Cerebellar nuclear complex (tissue), 1 donor: ENCODE data around the gene BEND5.

Experiments used
- DNase-seq, 2 experiments: peaks; one replicate each; lab custom pipeline; 2025; lab: John Stamatoyannopoulos, UW

The BEND5 gene

DNA sequence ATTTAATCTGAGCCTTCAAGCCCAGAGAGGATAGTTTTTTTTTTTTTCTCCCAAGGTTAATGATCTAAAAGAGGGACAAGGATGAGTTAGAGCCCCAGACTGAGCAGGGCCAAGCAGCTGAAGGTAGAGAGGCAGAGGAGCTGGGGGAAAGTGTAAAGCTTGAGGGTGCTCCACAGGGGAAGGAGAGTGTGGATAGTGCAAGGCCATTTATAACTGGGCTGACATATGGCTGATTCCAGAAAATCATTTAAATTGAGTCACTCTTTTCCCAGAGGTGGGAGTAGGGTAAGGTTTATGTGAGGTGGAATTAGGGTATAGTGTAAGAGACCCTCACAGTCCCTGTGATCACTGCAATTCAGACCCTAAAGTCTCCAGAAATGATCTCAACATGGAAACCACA lies 55.8 kb downstream of the BEND5 start:
- no peak for DNase-seq

DNA sequence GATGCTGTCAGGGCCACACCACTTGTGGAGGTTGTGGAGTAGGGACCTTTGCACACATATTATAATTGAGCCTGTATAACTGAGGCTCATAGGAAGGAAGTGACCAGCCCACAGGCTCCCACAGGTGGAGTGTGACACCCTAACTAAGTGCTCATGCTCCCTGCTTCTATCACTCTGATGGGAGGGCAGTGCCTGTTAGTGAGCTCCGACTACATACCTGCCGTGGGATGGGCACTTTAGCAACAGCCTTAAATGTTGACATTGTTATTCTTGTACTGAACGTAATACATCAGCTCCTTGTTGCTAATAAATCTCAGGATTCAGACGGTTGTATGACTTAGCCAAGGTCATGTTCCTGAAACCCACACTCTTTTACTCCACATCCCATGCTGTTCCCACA lies 58.0 kb downstream of the BEND5 start:
- no peak for DNase-seq

DNA sequence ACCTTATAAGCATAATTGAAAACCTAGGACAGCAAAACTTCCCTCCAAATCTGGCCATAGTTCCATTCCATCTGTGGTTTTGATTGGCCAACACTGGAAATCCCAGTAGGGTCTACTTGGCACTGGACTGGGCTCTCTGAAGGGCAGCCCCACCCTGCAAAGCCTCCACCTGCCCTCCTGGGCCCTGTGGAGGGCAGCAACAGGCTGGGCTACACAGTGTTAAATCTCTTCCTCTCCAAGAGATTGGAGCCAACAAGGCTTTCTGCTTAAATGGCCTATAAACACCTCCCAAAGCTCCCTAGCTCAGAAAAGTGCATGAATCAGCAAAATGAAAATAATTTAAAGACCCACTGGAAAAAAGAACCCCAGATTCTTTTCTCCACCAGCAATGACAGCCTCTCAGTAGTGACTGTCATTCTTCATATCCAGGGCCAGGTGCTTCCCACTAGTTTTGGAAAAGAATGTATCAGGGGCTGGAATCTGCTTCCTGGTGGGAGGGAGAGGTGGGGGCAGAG lies 58.5 kb downstream of the BEND5 start:
- no peak for DNase-seq

DNA sequence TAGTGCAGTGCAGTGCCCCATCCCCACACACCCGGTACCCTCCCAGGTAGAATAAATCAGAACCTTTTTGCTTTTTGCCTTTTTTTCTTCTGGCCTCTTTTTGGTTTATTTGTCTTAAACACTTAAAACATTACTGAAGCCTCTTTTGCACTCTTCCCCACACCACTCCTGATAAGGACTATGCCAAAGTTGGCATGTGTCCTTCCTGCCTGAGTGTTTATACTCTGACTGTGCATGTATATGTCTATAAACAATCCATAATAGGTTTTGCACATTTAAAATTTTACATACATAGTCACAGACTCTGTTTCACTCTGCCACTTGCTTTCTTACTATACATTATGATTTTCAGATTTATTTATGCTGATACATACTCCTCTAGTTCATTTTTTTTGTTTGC lies 59.6 kb downstream of the BEND5 start:
- no peak for DNase-seq

DNA sequence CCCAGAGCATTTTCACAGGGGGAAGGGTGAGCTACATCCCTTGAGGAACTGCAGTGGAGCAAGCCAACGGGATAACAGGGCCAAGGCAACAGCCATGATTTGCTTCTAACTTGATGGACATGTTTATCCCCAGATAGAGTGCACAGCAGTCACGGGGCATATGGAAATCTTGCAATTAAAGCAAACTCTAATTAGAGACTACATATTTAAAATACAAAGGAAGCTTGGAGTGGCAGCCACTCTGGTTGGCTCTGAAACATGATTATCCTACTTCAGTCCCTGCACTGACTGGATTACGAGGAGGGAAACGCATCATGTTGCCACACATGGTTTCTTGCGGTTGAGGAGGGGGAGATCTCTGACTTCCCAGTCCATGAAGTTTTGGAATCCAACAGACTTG lies 60.8 kb downstream of the BEND5 start:
- no peak for DNase-seq

DNA sequence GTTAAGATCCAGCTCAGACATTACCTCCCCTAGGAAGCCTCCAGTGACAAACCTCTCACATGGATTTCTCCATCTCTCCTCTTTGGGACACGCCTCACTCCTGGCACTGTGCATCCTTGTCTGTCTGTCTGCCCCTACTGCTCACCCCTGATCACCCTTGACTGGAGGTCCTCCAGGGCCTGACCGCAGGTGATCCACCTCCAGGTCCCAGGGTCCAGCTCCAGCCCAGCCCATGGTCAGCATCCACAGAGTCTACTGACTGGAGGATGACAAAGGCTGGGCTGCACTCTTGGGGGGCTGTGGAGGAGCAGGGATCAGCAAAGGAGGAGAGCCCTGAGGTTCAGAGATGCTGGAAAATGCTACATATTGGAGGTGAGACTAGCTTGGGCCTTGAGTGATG lies 65.8 kb downstream of the BEND5 start:
- no peak for DNase-seq

DNA sequence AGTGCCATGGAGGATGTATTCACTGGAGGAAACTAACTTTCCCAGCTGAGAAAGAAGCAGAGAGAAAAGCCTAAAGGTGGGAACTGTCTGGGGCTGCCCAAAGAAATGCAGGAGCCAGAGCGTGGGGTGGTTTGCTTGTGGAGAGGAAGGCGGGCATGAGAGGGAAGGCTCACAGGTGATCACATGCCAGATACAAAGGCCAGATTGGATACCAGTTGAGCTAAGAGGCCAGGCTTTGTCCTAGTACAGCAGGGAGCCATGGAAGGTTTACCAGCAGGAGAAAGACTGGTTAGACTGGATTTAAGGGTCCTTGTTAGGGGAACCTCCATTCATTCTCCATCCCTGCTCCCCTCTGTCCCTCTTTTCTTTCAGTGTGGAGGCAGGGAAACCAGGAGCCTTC lies 66.4 kb downstream of the BEND5 start:
- no peak for DNase-seq

DNA sequence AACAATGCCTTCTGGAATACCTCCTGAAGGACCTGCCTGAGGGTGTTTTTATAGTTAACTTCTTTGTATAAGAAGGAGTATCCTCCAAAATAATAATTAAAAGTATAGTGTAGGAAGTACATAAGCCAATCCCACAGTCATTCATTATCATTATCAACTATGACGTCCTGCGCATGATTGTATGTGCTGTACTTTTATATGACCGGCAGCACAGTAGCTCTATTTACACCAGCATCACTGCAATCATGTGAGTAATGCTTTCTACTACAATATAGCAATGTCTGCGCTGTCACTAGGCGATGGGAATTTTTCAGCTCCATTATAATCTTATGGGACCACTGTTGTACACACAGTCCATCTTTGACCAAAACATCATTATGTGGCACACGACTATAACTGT lies 72.0 kb downstream of the BEND5 start:
- no peak for DNase-seq

DNA sequence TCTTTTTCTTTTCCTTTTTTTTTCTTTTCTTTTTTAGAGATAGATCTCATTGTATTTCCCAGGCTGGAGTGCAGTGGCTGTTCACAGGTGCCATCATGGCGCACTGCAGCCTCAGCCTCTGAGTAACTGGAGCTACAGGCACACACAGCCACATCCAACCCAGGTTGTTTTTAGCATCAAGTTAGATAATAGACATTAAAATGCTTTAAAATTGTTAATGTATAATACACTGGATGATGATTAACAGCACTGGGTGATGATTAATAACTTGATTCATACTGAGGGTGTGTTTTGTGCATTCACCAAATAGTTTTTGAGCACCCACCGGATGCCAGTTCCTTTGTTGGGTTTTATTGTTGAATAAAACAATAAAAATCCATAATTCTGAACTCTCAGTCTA lies 75.2 kb downstream of the BEND5 start:
- no peak for DNase-seq

DNA sequence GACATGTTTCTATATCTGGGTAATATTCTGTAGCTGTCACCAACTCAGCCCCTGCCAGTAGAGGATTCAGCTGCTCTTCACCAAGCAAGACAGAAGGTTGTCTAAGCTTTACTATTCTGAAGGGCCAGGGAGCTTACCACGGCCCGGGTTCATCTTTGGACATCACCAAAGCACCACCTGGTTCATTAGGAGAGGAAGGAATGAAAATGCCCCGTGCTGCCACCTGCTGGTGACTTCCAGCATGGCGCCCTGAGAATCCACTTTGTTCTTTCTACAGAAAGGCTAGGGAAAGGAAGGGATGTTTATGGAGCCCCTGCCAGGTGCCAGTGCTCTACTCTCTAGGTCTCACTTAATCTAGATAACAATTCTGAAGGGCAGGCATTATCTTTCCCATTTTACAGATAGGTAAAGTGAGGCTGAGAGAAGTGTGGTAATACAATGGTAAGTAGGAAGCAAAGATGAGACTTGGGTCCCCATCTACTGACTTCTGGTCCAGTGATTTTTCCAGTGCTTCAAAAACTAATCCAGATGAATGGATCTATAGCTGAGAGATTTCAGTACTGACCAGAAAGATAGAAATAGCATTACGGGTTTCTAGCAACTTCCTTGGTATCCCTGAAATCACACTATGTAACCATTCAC lies 79.5 kb downstream of the BEND5 start:
- no peak for DNase-seq

DNA sequence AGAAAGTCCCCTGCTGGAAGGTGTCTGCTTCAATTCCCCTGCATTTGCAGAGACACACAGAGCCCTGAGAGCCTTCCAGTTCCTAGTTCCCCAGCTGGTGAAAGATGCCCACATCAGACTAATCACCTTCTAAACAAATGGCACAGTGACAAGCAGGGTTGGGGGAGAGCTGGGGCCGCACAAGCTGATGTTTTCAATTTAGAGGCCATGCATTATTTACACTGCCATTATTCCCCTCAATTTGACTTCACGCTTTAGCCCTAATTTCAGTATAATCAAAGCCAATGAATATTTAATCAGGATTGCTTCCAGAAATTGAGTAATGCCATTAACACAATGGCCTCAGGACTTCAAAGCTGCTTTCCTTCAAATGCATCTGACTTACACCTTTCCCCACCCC lies 81.5 kb downstream of the BEND5 start:
- DNase-seq = no peak

DNA sequence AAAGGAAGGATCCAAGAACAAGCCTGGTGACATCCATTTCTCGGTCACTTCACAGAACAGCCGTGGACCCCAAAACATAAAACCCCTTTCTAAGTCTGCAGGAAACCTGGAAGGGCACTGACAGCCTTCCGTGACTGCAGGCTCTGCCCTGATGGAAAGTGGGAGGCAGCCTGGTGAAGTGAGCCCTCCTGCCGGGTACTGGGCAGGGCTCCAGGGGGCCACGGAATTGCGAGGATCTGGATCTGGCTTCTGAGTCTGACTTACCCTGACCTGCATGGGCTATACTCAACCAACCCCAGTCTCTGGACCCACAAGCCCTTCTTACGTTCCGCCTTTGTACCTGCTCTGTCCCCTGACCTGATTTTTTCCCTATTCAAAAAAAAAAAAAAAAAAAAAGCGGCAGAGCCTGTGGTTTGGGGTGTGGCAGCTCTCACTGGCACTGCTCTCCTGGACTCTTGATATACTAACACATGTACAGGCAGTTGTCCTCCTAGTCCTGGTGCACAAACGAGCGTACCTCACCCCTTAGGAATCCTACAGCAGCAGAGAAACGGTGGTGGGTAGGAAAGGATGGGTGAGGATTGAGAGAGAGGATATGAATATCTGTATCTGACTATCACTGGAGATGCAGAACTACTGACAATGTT lies 82.9 kb downstream of the BEND5 start:
- DNase-seq = no peak

DNA sequence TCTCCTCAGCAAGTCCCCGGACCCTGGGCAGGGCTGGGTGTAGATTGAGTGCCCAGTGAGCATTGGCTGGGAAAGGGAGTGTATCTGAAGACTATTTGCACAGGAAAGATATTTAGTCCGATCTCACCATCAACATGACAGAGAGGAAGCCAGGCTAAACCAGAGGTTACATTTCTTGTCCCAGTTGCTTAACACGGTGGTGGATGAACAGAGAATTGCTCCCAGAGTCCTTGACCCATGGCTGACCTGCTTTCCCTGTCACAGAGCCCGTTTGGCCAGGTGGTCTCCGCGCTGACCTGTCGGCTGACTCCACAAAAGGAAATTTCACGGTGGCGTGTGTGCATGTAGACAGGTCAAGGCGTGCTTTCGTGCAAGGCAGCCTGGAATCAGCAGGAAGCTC lies 83.5 kb downstream of the BEND5 start:
- DNase-seq = no peak

DNA sequence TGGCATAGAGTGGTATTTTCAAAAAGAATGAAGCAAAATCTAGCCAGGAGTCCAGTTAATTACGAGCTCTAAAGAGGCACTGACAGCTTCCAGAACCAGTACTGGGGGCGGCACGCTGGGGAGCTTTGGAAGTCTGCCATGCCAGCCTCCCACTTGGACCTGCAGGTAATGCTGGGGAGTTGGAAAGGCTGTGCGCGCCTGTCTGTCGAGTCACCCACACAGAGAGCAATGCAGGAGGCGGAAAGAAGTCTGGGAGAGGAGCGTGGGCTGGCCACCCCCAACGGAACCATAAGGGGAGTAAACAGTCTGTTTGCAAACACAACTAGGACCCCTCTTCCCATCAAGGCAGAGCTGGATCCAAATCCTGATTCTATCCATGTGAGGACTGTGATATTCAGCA lies 84.5 kb downstream of the BEND5 start:
- DNase-seq = no peak

DNA sequence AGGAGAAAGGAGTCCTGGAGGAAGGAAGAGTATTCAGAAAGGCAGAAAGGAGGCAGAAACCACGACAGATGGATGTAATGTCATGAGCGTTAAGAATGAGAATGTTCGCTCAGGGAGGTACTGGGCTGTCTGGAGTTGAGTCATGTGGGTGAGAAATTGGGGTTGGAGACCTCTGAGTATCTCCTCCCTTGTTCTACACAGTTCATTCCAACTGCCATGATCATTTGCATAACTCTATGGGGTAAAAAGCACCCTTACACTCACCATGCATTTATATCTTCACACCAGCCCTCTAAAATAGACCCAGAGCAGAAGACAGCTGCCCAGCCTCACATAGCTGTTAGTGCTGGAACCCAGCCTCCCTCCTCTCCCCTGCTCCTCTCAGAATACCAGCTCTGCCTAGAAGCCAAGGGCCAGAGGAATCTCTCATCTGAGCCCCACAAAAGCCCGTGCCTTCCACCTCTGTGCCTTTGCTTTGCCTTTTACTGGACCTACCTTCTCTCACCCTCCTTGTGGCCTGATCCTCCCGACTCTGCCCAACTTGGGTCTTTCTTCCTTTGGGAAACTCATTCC lies 85.2 kb downstream of the BEND5 start:
- no peak for DNase-seq

DNA sequence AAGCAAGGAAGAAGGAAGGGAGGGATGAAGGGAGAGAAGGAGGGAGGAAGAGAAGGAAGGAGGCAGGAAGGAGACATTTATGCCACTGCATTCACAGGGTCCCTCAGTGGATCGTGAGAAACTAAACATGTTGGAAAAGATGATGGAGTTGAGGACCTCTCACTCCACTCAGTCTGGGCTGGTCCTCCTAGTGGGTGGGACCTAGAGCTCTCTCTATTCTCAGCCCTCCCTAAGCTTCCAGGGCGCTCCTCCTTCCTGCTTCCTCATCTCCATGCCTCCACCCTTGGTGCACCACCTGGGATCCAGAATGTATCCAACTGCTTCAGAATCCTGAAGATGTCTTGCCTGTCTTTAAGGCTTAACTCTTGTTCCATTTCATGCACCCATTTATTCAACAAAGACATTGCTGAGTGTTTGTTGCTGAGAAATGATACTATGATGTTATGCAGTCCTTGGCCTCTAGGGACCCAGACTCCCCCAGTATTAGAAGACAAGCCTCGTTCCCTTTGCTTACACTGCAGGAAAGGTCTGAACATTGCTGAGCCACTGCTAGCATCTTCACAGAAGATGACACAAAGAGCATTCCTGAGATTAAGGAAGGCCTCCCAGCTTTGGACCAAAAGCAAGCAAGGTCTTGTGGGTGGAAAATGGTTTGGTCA lies 88.5 kb downstream of the BEND5 start:
- no peak for DNase-seq

DNA sequence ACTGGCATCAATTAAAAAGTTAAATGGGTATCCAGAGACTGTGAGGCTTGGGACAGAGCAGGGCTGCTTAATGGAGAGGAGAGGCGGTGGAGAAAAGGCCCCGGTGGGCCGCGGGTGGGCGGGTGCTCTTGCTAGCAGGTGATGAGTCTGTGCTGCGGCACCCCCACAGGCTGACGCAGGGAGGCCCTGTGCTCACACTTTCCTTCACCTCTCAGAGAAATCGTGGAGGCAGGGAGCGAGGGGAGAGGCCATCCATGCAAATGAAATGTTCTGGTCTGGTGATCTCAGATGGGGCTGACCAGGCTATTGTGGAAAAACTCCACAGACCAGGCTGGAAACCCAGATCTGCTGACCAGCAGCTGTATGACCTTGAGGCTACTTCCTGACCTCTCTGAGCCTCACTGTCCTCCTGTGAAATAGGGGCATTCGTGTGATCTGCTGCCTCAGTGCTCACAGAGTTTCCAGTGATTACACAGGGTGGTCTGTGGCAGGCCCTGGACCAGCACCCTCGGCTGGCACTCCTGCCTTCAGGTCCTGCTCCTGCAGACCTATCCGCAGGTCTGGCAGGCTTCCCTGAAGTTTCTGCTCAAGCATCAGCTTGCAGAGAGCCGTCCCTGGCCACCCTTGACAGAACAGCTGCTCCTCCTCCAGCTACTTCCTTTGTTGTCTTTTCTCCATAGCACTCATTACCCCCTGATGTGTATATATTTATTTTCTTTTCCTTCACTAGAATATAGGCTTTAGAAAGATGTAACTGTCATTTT lies 89.2 kb downstream of the BEND5 start:
- DNase-seq = no peak

DNA sequence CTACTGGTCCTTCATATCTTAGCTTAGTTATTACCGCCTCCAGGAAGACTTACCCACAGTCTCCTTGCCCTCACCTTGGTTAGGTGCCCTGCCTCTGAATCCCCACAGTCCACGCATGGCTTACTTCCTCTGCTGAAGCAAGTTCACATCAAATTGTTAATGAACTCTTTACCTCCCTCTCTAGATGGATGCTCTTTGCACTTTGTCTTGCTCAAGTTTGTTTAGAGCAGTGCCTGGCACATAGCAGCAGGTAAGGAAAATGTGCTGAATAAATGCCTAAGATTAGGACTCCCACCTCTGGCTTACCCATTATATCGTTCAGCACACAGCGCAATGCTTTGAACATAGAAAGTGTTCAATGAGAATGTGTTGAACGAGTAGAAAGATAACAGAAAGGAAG lies 90.5 kb downstream of the BEND5 start:
- no peak for DNase-seq

DNA sequence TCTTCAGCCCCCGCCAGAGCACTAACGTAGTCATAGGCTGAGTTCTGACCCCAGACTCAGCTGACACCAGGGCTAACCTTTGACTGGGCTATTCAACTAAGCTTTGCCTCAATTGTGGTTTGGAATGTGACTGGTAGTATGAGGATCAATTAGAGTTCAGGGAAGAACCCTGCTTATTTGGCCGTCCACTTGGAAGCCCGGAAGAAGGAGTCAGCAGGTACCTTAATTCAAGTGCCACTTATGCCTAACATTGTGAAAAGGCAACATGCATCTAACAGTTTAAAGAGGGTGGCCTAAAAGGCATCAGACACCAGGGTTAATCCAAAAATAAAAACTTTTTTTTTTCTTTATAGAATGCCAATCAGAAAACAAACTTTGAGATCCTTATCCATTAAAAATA lies 92.3 kb downstream of the BEND5 start:
- DNase-seq = no peak

DNA sequence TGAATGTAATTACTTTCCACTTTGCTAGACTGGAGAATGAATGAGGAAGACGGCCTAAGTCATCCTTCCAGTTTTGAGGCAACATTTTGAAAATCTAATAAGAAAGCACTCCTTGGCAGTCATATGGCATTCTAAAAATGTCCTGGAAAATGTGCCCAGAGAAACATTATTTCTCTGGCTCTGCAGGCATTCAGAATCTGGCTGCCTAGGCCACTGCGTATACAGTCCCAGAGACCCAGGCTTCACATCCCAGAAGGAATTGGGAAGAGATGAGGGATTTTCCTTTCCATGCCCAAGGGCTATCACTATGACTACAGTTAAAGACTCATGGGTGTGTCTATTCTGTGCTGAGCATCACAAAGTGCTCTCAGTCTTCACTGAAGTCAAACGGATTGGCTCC lies 92.9 kb downstream of the BEND5 start:
- no peak for DNase-seq

DNA sequence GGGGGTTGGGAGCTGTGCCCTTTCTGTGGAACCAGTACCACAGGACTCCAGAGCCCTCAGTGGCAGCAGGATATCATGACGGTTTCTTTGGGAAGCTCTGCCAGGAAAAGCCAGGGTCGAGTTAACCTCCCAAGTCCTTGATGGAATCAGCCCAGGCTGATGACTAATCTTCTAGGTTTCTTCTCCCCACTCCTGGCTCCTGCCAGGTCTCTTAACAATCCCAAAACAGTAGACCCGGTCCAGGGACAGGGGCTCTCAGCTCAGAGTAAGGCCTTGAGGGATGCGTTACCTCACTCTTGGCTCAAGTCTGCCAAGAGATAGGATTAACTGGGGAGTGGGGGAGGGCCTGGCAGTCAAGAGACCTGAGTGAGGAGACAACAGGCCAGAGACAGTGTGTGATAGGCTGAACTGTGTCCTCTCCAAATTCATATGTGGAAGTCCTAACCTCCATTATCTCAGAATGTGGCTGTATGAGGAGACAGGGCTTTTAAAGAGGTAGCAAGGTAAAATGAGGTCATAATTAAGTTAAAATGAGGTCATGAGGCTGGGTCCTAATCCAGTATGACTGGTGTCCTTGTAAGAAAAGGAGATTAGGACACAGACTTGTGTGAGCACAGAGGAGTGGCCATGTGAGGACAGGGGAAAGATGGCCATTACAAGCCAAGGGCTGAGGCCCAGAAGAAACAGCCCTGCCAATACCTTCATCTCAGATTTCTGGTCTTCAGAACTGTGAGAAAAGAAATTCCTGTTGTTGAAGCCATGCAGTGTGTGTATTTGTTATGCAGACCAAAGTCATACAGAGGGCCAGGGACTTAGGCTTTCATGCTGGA lies 95.0 kb downstream of the BEND5 start:
- no peak for DNase-seq
